Loucy (cell line): ENCODE data around the gene GNAO1.

ENCODE experiments used
- H2AFZ ChIP-seq: fragments of 200-600 bp; sonication (generic); 2 replicates; pipeline ENCODE4 v1.6.0; 2016; ENCODE audit warnings: antibody characterized with exemption, mild to moderate bottlenecking, low read length, moderate library complexity
- H3F3A ChIP-seq: fragments of 200-600 bp; 2 replicates; pipeline ENCODE4 v1.6.0; 2016; ENCODE audit warnings: antibody characterized with exemption, low read depth, mild to moderate bottlenecking
- H3K27me3 ChIP-seq: fragments of 200-600 bp; sonication (generic); 2 replicates; pipeline ENCODE4 v1.6.1; 2014; ENCODE audit warnings: low read length, mild to moderate bottlenecking; ENCODE audit not compliant: insufficient read depth, poor library complexity, severe bottlenecking
- H3K36me3 ChIP-seq: fragments of 200-600 bp; sonication (generic); 2 replicates; pipeline ENCODE4 v1.6.1; 2016; ENCODE audit warnings: low read length; ENCODE audit not compliant: insufficient read depth
- H3K4me1 ChIP-seq: fragments of 200-600 bp; sonication (generic); 2 replicates; pipeline ENCODE4 v1.5.1; 2014; ENCODE audit warnings: low read length, mild to moderate bottlenecking; ENCODE audit not compliant: insufficient read depth, poor library complexity, severe bottlenecking
- H3K4me2 ChIP-seq: fragments of 200-600 bp; sonication (generic); 2 replicates; pipeline ENCODE4 v1.6.0; 2014; ENCODE audit warnings: antibody characterized with exemption, low read length, low read depth, mild to moderate bottlenecking; ENCODE audit not compliant: poor library complexity, severe bottlenecking
- H3K4me3 ChIP-seq: fragments of 200-600 bp; sonication (generic); 2 replicates; pipeline ENCODE4 v1.5.1; 2014; ENCODE audit warnings: low read length, mild to moderate bottlenecking, mixed read lengths; ENCODE audit not compliant: poor library complexity, severe bottlenecking
- H3K79me2 ChIP-seq: fragments of 200-600 bp; sonication (generic); 2 replicates; pipeline ENCODE4 v1.6.1; 2014; ENCODE audit warnings: low read length; ENCODE audit not compliant: insufficient read depth
- H3K9ac ChIP-seq: fragments of 200-600 bp; sonication (generic); 2 replicates; pipeline ENCODE4 v1.6.0; 2014; ENCODE audit warnings: mild to moderate bottlenecking, low read depth, low read length, moderate library complexity; ENCODE audit not compliant: poor library complexity, severe bottlenecking
- H3K9me2 ChIP-seq: fragments of 200-600 bp; sonication (generic); replicated peaks from 2 replicates; pipeline ENCODE4 v1.6.1; 2016; ENCODE audit warnings: low read depth, low read length, mixed read lengths
- H3K9me3 ChIP-seq: fragments of 200-600 bp; sonication (generic); 2 replicates; pipeline ENCODE4 v1.6.1; 2014; ENCODE audit warnings: mild to moderate bottlenecking, antibody characterized with exemption, low read length, low read depth; ENCODE audit not compliant: insufficient read depth
- H4K20me1 ChIP-seq: fragments of 200-600 bp; sonication (generic); 2 replicates; pipeline ENCODE4 v1.6.0; 2014; ENCODE audit warnings: antibody characterized with exemption, low read length, mild to moderate bottlenecking; ENCODE audit not compliant: insufficient read depth, poor library complexity, severe bottlenecking
- EZH2phosphoT487 ChIP-seq: fragments of 200-600 bp; IDR thresholded peaks from 2 replicates; pipeline ENCODE4 v1.6.1; 2018; ENCODE audit warnings: antibody characterized with exemption, mild to moderate bottlenecking, moderate library complexity, borderline replicate concordance
- TF ChIP-seq, protein P1 (sequence below): fragments of 200-600 bp; sonication (generic); conservative IDR thresholded peaks from 2 replicates; pipeline ENCODE4 v1.5.1; 2014; ENCODE audit warnings: mild to moderate bottlenecking, antibody characterized with exemption, low read length

GNAO1 gene

DNA sequence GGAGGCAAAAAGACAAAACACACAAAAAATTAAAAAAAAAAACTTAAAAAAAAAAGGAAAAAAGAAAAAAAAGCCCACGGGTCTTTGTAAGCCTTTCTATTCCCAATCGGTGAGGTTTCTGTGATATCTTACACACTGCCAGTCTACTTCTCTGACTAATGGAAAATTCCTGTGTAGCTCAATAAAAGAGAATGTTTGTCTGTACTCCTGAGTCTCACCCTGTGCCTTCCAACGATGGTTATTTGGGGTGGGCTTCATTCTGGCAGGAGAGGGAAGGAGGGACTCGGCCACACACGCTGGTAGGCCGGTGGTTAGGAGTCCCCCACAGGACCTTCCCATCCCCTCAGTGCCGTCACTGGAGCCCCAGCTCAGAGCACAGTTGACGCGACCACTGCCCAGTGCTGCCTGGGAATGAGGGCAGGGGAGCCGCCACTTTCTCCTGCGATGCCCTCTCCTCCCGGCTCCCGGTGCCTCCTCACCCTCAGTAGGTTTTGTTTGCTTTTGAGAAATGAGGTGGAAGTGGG lies 166.0 kb downstream of the GNAO1 start:
- Histone ChIP-seq H3K4me2 (peak overlapping the region; percentile 60), H3K27me3 (no peaks in the 10 kb centered on the region), H2AFZ (no peak overlapping the region), H3F3A (no peaks in the 10 kb centered on the region), H3K79me2 (no peaks in the 10 kb centered on the region), H3K9me2 (no peaks in the 10 kb centered on the region), H4K20me1 (no peaks in the 10 kb centered on the region), H3K9me3 (no peaks in the 10 kb centered on the region), H3K4me3 (no peak overlapping the region), H3K36me3 (peaks cover 4% of the 10 kb centered on the region; the same call in 1 of the 2 replicates), H3K4me1 (no peaks in the 10 kb centered on the region), H3K9ac (peak overlapping the region; percentile 42)
- TF ChIP-seq, protein P1, sequence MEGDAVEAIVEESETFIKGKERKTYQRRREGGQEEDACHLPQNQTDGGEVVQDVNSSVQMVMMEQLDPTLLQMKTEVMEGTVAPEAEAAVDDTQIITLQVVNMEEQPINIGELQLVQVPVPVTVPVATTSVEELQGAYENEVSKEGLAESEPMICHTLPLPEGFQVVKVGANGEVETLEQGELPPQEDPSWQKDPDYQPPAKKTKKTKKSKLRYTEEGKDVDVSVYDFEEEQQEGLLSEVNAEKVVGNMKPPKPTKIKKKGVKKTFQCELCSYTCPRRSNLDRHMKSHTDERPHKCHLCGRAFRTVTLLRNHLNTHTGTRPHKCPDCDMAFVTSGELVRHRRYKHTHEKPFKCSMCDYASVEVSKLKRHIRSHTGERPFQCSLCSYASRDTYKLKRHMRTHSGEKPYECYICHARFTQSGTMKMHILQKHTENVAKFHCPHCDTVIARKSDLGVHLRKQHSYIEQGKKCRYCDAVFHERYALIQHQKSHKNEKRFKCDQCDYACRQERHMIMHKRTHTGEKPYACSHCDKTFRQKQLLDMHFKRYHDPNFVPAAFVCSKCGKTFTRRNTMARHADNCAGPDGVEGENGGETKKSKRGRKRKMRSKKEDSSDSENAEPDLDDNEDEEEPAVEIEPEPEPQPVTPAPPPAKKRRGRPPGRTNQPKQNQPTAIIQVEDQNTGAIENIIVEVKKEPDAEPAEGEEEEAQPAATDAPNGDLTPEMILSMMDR: no peak
- no peak for TF ChIP-seq EZH2phosphoT487

DNA sequence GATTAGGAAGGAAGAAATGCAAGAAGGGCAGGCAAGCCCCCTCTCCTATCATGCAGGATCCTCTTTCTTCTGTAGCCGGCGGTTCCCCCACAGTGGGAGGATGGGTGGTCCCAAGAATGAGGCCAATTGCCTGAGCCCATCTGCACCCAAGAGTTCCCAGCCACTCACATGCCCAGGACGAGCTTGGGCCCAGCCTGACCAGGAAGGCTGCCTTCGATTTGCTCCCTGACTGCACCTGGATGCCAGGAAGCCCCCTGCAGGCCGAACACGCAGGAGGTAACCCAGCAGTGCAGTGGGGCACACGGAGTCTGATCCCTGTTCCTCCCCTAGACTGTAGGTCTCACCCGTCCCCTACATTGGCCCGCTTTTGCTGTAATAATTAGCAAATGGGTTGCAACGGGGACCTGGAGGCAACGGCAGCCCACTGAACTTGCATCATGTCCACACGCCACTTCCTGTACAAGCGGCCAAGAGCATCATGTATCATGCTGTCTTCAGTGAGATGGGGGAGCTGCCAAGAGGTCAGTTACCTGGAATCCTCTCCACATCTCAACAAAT lies 166.6 kb downstream of the GNAO1 start:
- Histone ChIP-seq H3K36me3 (peaks cover 10% of the 10 kb centered on the region; the same call in 1 of the 2 replicates), H3K9me3 (no peaks in the 10 kb centered on the region), H4K20me1 (no peaks in the 10 kb centered on the region), H3K4me3 (no peak overlapping the region), H3K27me3 (no peaks in the 10 kb centered on the region), H3F3A (no peaks in the 10 kb centered on the region), H3K9ac (no peak overlapping the region), H3K4me2 (no peak overlapping the region), H3K4me1 (no peaks in the 10 kb centered on the region), H2AFZ (no peak overlapping the region), H3K9me2 (no peaks in the 10 kb centered on the region), H3K79me2 (no peaks in the 10 kb centered on the region)
- no peak for TF ChIP-seq EZH2phosphoT487
- TF ChIP-seq, protein P1: peak; percentile 28

GRCh38 chr16:56360117-56361008 lies 169.1 kb downstream of the GNAO1 start:
- no peaks in the 10 kb centered on the region for H3K79me2 ChIP-seq
- H3K4me2 ChIP-seq: no peak overlapping the region

More at GRCh38 chr16:56360117-56361008, 169.1 kb downstream of the GNAO1 start:
- Histone ChIP-seq H3F3A (no peaks in the 10 kb centered on the region), H3K9ac (no peak overlapping the region), H3K36me3 (peaks cover 27% of the 10 kb centered on the region; the same call in 1 of the 2 replicates), H3K9me3 (no peaks in the 10 kb centered on the region), H3K4me3 (no peak overlapping the region), H3K4me1 (no peaks in the 10 kb centered on the region), H3K27me3 (no peaks in the 10 kb centered on the region), H2AFZ (no peak overlapping the region), H4K20me1 (no peaks in the 10 kb centered on the region), H3K9me2 (no peaks in the 10 kb centered on the region)
- no peak for TF ChIP-seq EZH2phosphoT487
- TF ChIP-seq, protein P1: no peak
